Fibroblast of skin of right biceps (primary cell): Measurements from ENCODE around the gene PTPRD.
"Not testable (repeated sequence)": the region's sequence is repeated elsewhere in the genome, so short reads cannot be mapped to it uniquely, and the experiment has no call there.

Experiments
- DNase-seq: peaks from one replicate; pipeline ENCODE4 v3.0.0-alpha.2; 2013

The PTPRD gene

GRCh38 chr9:9097254-9097653 is 1515.5 kb downstream of the PTPRD start:
- DNase-seq, result not testable (repeated sequence)

DNA sequence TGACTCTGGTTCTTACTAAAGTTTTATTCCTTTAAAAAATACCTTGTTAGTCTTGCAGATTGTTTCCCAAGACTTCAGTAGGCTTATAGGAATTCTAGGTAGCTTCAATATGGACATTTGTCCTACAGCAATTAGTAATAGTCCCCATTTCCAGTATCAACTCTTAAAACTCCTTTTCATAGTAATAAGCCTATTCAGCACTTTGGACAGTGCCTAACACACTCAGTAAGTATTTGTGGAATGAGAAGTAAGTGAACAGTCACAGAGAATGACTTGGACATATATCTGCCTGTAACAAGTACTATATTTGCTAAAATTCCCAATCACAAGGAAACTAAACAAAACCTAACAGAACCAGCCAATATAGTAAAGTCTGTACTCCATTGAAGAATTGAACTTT is 1521.4 kb downstream of the PTPRD start:
- peak; percentile 8 for DNase-seq

- no peak for DNase-seq
These were observed 1533.3 kb downstream of the PTPRD start for GRCh38 chr9:9079473-9079872.

DNA sequence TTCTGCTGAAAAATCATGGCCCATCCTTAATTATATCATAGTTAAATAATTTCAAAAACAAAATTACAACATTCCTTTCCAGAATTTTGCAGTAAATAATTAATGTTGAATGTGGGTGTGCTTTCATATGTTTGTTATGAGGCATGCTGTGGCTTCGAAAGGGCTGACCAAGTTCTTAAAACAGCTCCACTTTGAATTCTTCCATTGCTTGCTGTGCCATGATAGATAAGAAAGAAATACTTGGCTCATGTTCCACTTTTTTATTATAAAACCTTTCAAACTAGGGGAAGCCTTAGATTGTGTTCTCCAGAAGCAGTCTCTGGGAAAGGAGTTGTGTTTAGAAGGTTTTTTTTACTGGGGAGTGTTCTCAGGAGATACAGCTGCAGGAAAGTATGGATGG is 1534.5 kb downstream of the PTPRD start:
- no peak for DNase-seq

GRCh38 chr9:9061627-9062026 is 1551.2 kb downstream of the PTPRD start:
- no peak for DNase-seq

DNA sequence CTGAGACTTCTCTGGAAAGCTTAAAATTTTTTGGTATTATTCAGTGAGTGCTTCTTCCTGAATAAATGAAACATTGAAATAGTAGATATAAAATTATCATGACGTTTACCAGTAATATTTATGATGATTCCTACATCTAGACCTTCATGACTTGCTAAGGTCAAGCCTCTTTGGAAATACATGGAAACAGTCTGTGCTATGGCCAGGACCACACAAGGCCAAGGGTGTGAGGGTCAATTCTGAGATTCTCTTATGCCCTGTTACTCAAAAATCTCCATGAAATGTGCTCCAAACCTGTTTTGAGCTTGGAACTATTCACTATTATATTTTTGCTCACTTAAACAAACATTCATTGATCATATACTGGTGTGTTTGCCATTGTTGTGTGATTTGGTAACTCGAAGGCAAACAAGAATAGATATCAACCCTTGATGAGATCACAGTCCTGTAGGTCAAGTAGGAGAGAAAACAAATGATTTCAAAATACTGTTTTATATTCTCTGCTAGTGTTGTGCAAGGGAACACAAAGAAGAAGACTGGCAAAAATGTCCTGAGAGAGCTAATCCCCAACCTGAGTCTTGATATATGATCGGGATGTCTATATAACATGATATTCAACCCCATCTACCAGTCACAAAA is 1558.3 kb downstream of the PTPRD start:
- DNase-seq, result no peak

DNA sequence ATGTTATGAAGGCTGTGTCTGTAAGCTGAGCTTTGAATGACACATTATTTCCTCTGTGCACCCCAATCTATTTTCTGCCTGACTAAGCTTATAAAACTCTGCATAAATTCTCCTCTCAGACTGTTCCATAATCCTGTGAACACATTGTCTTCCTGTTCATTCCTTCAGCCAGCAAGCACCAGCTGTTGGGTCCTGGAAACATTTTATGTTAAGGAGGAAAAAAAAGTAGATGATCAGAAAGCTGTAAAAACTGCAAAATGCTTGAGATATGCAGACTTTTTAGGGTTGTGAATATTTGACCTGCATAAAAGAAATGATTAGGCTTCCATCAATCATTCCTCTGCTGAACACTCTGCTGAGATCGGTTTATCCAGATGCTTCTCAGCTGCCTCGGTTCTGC is 1567.2 kb downstream of the PTPRD start:
- DNase-seq, result no peak

- no peak for DNase-seq
These were observed 1567.7 kb downstream of the PTPRD start for GRCh38 chr9:9045072-9045471.

DNA sequence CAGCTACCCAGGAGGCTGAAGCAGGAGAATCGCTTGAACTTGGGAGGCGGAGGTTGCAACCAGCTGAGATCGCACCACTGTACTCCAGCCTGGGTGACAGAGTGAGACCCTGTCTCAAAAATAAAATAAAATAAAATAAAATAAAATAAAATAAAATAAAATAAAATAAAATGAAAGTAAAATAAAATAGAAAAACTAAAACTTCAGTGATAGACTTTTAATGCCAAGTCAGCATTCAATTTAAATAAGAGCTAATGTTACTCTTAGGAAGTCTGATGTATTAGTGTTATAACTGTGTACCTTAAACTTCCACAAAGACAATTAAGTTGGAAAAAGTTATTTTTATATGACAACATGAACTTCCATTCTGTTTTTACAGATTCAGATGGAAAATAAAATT is 1569.0 kb downstream of the PTPRD start:
- not testable (repeated sequence) for DNase-seq

- DNase-seq, result no peak
These were observed 1571.0 kb downstream of the PTPRD start for GRCh38 chr9:9041756-9042155.

DNA sequence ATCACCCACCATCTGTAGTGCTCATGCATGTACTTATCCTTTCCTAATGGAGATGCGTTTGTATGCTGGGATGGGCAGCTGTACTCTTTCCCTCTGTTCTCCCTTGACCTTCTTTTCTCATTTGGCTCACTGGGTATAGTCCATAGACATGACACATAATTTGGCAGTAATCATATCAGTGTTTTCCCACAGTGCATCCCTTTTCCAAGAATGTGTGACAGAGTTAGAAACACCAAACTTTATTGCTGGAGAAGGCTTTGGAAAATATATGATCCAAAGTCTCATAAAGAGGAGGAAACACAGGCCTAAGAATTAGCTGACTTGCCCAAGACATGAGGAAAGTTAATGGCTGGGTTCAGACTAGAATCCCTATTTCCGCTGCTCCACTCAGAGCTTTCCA is 1579.8 kb downstream of the PTPRD start:
- no peak for DNase-seq

DNA sequence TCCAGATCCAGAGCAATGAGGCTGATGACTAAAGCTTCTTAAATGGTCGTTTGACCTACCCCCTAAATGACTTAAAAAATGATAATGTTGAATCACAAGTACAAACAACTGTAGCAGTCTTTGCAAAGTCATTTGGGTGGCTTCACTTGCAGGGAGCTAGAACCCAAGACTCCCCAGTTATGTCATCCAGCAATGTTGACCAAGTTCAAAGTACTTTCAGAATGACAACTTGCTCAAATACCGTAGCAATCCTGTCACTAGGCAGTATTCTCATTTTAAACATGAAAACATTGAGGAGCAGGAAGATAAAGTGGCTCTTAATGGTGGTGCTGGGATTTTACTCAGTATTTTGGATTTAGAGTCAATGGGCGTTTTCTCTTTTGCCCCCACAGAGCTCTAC is 1596.2 kb downstream of the PTPRD start:
- DNase-seq, result no peak

DNA sequence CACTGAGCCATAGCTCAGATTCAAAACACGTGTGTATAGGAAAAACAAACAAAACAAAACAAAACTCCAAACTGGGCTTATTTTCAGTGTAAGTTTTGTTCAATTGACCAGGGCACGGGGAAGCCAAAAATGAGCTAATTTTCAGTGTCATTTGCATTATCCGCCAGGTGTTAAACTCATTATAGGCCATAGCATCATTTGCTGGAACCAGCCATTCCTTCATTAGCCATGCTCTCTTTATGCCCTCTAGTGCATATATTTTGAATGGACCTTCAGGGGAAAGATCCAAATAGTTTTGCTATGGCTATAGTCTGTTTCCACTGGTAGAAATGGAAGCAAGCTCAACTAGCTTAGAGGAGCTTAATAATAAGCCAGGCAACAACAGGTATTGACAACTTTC is 1608.0 kb downstream of the PTPRD start:
- peak; percentile 4 for DNase-seq

GRCh38 chr9:9002826-9003583 is 1609.8 kb downstream of the PTPRD start:
- DNase-seq, result peak; percentile 48

DNA sequence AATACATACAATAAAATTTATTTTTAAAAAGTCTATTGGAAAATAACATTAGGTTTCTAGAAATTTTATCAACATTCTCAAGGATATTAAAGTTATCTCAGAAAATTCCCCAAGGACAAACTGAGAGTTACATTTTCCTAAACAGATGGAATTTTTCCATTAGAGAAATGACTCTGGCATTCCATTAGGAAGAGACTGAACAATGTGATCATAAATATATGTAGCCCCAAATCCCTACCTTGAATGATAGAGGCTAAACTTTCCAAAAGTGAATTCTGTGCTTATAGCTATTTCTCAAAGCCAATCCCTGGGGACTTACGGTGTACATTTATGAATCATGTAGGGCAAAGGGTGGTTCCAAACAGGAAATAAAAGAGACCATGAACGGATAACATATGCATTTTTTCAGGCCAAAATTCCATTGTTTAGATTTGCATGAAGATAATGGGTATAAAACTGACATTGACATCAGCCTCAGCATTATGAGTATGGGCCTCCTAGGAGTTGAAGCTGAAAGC is 1632.2 kb downstream of the PTPRD start:
- DNase-seq, result peak; percentile 77

- no peak for DNase-seq
These were observed 1634.5 kb downstream of the PTPRD start for GRCh38 chr9:8978334-8978733.

GRCh38 chr9:8968350-8968749 is 1644.5 kb downstream of the PTPRD start:
- DNase-seq, result not testable (repeated sequence)

DNA sequence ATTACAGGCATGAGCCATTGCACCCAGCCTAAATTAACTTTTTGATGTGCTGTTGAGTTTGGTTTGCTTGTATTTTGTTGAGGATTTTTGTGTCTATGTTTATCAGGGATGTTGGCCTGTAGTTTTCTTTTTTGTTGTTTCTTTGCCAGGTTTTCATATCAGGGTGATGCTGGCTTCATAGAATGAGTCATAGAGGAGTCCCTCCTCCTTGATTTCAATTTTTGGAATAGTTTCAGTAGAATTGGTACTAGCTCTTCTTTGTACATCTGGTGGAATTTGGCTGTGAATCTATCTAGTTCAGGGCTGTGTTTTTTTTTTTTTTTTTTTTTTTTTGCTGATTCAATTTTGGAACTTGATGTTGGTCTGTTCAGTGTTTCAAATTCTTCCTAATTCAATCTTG is 1648.9 kb downstream of the PTPRD start:
- DNase-seq, result peak; percentile 11

GRCh38 chr9:8962084-8962483 is 1650.7 kb downstream of the PTPRD start:
- peak; percentile 3 for DNase-seq

DNA sequence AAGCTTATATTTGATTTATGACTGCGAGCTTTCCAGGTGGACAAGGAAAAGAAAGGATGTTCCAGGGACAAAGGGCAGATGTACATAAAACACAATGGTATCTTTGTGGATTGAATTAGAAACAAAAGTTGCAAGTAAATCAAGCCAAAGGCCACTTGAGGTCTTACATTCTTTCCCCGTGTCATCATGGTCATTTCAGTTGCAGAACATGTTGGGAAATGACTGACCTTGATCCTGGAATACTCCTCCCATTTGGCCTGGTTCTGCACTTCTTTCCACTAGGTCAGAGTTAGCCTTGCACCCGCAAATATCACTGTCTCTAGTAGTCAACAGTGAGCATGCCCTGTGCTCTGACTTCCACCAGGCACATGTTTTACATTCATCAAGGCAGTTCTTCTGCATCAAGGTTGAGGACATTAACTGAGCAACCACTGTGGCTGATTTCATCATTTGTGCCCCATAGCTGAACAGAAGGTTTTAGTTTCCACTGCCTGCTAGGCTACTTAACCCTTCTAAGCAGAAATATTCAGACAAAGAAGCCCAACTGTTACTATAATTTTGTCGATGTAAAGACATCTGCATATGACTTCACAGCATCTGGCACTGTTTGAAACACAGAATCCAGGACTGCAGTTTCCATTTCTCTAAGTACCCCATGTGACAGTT is 1651.5 kb downstream of the PTPRD start:
- peak; percentile 14 for DNase-seq

DNA sequence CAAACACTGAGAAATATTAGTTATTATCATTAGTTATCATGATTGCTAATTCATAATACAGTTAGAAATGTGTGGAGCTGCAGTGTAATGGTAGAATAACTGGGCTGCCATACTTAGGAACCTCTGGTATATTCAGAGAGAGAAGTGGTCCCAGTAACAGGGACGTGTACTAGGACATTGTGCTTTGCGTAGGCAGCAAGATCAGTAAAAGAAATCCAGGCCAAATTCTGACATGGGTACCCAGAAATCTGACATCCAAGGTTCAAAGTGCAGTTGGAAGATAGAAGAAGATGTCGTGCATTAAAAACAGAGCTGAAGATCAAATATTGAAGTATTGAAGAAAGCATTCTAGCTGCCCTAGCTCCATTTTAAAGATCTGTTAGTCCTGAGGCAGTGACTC is 1652.5 kb downstream of the PTPRD start:
- DNase-seq, result no peak

DNA sequence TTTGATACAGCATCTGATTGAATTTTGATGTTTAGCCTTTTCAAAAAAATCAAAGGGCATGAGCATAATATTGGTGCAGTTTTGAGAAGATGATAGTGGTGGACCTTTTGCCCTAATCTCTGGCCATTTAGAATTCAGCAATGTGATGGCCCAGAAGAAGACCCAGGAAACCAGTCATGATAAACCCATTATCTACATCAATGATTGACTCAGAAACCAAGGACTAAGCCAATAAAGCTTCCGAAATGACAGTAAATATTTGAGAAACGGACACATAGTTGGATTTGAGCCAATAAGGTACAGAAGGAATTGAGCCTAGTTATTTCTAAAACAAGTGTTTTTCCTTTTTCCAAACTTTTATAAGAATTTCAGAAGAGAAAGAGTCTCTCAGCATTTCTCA is 1654.4 kb downstream of the PTPRD start:
- DNase-seq, result no peak

DNA sequence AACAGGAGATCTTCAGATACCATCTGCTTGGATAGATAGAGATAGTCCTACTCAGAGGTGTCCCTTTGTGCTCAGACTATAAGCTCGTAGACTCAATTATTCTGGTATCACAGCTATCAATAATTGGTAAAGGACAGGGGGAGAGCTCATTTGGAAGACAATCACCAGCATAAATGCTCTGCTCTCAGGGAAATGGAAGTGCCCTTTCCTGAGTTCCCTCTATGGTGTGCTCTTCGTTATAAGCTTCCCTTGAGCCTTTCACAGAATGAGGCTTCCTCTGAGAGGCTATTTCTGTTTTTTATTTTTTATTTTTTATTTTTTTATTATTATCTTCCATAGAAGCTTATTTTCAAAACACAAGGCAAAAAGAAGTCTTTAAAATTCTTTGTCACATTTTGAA is 1657.5 kb downstream of the PTPRD start:
- no peak for DNase-seq

DNA sequence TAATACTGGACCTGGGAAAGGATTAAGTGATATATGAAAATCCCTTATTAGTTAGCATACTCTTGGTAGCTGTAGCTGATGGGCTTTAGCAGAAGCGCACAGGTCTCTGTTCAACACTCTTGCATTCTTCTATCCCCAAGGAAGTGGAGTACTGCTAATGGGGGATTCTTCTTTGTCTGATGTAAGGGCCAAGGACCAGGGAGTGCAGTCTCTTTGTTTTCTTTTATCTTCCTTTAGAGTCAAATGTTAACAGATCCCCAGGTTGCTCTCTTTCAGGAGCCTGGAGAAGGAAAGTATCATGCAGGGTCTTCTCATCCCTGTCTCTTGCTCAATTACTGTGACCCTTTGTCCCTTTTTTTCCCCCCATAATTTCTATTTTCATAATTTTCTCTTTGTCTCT is 1666.3 kb downstream of the PTPRD start:
- no peak for DNase-seq
